ENCODE measurements around the gene DGUOK. TPM values are rescaled to one million over a fixed set of nuclear protein-coding genes. Genes with fewer than 3 reads are reported as not detected.

The DGUOK gene
- total RNA-seq, 1 experiment from 2014 or later = 100 TPM

GRCh38 chr2:73901143-73901542 is 25.5 kb upstream of the DGUOK start:
- RAD21 ChIA-PET (ENCODE audit: low non-redundant PET in 1 of 2, low total read pairs in 2 of 2, uncharacterized antibody in 2 of 2, unreplicated experiment in 2 of 2) = no interaction called here
- DNase-seq (ENCODE audit: low read depth, low spot score) (no peak), ATAC-seq (no peak)
- H3K9me3 ChIP-seq (ENCODE audit: control insufficient read depth in 1 of 2, insufficient read depth in 1 of 2, low read depth in 1 of 2, low read length in 2 of 2) = no peaks in the 10 kb centered on the region
- H4K20me1 ChIP-seq (ENCODE audit: insufficient read depth) = no peaks in the 10 kb centered on the region
- intact Hi-C loops (cut with micrococcal nuclease) = no loop called here
- H3K4me2 ChIP-seq (ENCODE audit: low read length) = no peak overlapping the region
- H2AFZ ChIP-seq (ENCODE audit: low read depth, low read length, poor library complexity, severe bottlenecking) = no peak overlapping the region
- CTCF ChIA-PET = no interaction called here
- no peaks in the 10 kb centered on the region for H3K4me1 ChIP-seq (ENCODE audit: control insufficient read depth in 1 of 2, insufficient read depth in 2 of 2, low read length in 2 of 2)
- BruUV-seq (replicated peaks) = no TSS peak
- H3K9me2 ChIP-seq (ENCODE audit: insufficient read depth) = no peaks in the 10 kb centered on the region
- no peaks in the 10 kb centered on the region for H3K36me3 ChIP-seq (ENCODE audit: control insufficient read depth in 1 of 2, insufficient read depth in 2 of 2, low read length in 2 of 2)
- POLR2A ChIA-PET = no interaction called here
- H3K9ac ChIP-seq (ENCODE audit: low read length) = no peak overlapping the region
- H3K27me3 ChIP-seq (ENCODE audit: insufficient read depth, low read length) = no peaks in the 10 kb centered on the region
- H3K79me2 ChIP-seq (ENCODE audit: insufficient read depth, low read length) = no peaks in the 10 kb centered on the region
- no peak overlapping the region for H3K4me3 ChIP-seq (replicated peaks in 1 of 2; ENCODE audit: low read depth in 1 of 2, low read length in 2 of 2)
- TF ChIP-seq CBX3 (IDR thresholded peaks at IDR 0.05; ENCODE audit: low read depth) = no peak
- TF ChIP-seq EZH2 (IDR thresholded peaks at IDR 0.05) = no peak
- TF ChIP-seq YY1 (IDR thresholded peaks at IDR 0.05; ENCODE audit: extremely low read depth, insufficient replicate concordance, low read depth, low read length) = no peak
- no peak for TF ChIP-seq ATF3 (IDR thresholded peaks at IDR 0.05)
- TF ChIP-seq EZH2phosphoT487 (IDR thresholded peaks at IDR 0.05; ENCODE audit: borderline replicate concordance) = no peak
- H3K27ac ChIP-seq (ENCODE audit: low read depth, low read length) = no peak overlapping the region

DNA sequence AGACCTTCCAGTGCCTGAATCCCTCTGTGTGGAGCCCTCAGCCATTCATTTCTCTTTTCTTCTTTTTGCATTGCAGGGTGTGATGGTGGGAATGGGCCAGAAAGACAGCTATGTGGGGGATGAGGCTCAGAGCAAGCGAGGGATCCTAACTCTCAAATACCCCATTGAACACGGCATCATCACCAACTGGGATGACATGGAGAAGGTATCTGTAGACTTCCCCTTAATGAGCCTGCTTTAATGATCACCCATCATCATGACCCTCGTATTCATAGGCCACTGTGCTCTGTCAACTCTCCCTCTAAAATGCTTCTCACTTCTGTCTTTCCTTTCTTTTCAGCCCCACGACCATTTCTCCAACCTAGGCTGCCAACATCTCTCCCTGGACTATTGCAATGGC is 24.4 kb upstream of the DGUOK start:
- ChIA-PET POLR2A (no interaction called here), CTCF (no interaction called here), RAD21 (ENCODE audit: low non-redundant PET in 1 of 2, low total read pairs in 2 of 2, uncharacterized antibody in 2 of 2, unreplicated experiment in 2 of 2) (no interaction called here)
- DNase-seq (ENCODE audit: low read depth, low spot score) (no peak), ATAC-seq (no peak)
- Histone ChIP-seq H3K36me3 (ENCODE audit: control insufficient read depth in 1 of 2, insufficient read depth in 2 of 2, low read length in 2 of 2) (no peaks in the 10 kb centered on the region), H3K4me1 (ENCODE audit: control insufficient read depth in 1 of 2, insufficient read depth in 2 of 2, low read length in 2 of 2) (no peaks in the 10 kb centered on the region), H3K4me3 (replicated peaks in 1 of 2; ENCODE audit: low read depth in 1 of 2, low read length in 2 of 2) (no peak overlapping the region), H3K27ac (ENCODE audit: low read depth, low read length) (no peak overlapping the region), H3K9ac (ENCODE audit: low read length) (no peak overlapping the region), H3K27me3 (ENCODE audit: insufficient read depth, low read length) (no peaks in the 10 kb centered on the region), H3K79me2 (ENCODE audit: insufficient read depth, low read length) (no peaks in the 10 kb centered on the region), H3K9me3 (ENCODE audit: control insufficient read depth in 1 of 2, insufficient read depth in 1 of 2, low read depth in 1 of 2, low read length in 2 of 2) (no peaks in the 10 kb centered on the region), H2AFZ (ENCODE audit: low read depth, low read length, poor library complexity, severe bottlenecking) (no peak overlapping the region), H3K9me2 (ENCODE audit: insufficient read depth) (no peaks in the 10 kb centered on the region), H4K20me1 (ENCODE audit: insufficient read depth) (no peaks in the 10 kb centered on the region), H3K4me2 (ENCODE audit: low read length) (no peak overlapping the region)
- intact Hi-C loops (cut with micrococcal nuclease) = no loop called here
- BruUV-seq (replicated peaks) = no TSS peak
- TF ChIP-seq CEBPB (IDR thresholded peaks at IDR 0.05; ENCODE audit: low read depth) = no peak
- no peak for TF ChIP-seq RAD21 (IDR thresholded peaks at IDR 0.05; ENCODE audit: low read depth)
- TF ChIP-seq ZNF274 (IDR thresholded peaks at IDR 0.05; ENCODE audit: low read depth, low read length) = no peak
- TF ChIP-seq EGR1 (IDR thresholded peaks at IDR 0.05; ENCODE audit: low read depth) = no peak
- no peak for TF ChIP-seq EZH2phosphoT487 (IDR thresholded peaks at IDR 0.05; ENCODE audit: borderline replicate concordance)
- no peak for TF ChIP-seq SP1 (IDR thresholded peaks at IDR 0.05; ENCODE audit: low read depth)
- no peak for TF ChIP-seq TCF7L2 (IDR thresholded peaks at IDR 0.05; ENCODE audit: borderline replicate concordance, extremely low read depth, insufficient read depth, insufficient read length)
- no peak for TF ChIP-seq CBX3 (IDR thresholded peaks at IDR 0.05; ENCODE audit: low read depth)
- TF ChIP-seq FOSL1 (IDR thresholded peaks at IDR 0.05; ENCODE audit: low read depth) = no peak
- TF ChIP-seq MAX (IDR thresholded peaks at IDR 0.05) = no peak
- TF ChIP-seq YY1 (IDR thresholded peaks at IDR 0.05; ENCODE audit: extremely low read depth, insufficient replicate concordance, low read depth, low read length) = no peak
- TF ChIP-seq ELF1 (IDR thresholded peaks at IDR 0.05; ENCODE audit: borderline replicate concordance, low read depth) = no peak
- TF ChIP-seq EZH2 (IDR thresholded peaks at IDR 0.05) = no peak
- TF ChIP-seq ZFX (IDR thresholded peaks at IDR 0.05) = no peak
- TF ChIP-seq POLR2AphosphoS5 (IDR thresholded peaks at IDR 0.05; ENCODE audit: low read depth, low read length) = no peak
- no peak for TF ChIP-seq ZBTB33 (IDR thresholded peaks at IDR 0.05; ENCODE audit: extremely low read depth, insufficient replicate concordance, low read length)
- TF ChIP-seq CTCF (IDR thresholded peaks at IDR 0.05 in 2 of 3, conservative IDR thresholded peaks at IDR 0.05 in 1 of 3; ENCODE audit: borderline replicate concordance in 1 of 3, insufficient read depth in 1 of 3, low read depth in 2 of 3, low read length in 2 of 3) = no peak

Data from HCT116 (cell line).